Spleen (tissue), 11 donors: Measurements from ENCODE around the gene NOS1AP. TPM values are rescaled to one million over a fixed set of nuclear protein-coding genes. Genes with fewer than 3 reads are reported as not detected.

Experiments used
- DNase-seq: peaks from one replicate; pipeline ENCODE4 v3.0.0-alpha.2; 2020
- H3K27ac ChIP-seq, 8 donors: fragments of 200-600 bp; sonication (generic) in 7 of 8; 1 replicate in 4 of 8; 2 replicates in 4 of 8; pipeline versions ENCODE4 v1.5.0 to v1.8.0; 2016 to 2021; ENCODE audit warnings: inconsistent platforms in 4 of 8, mild to moderate bottlenecking in 4 of 8, moderate library complexity in 1 of 8
- H3K27me3 ChIP-seq, 7 donors: fragments of 200-600 bp; sonication (generic) in 6 of 7; replicated peaks in 1 of 7; 1 replicate in 4 of 7; 2 replicates in 3 of 7; pipeline versions ENCODE4 v1.5.0 to v1.8.0; 2016 to 2021; ENCODE audit warnings: inconsistent platforms in 3 of 7, mild to moderate bottlenecking in 1 of 7
- H3K36me3 ChIP-seq, 6 donors: fragments of 200-600 bp; sonication (generic) in 5 of 6; 1 replicate in 4 of 6; 2 replicates in 2 of 6; pipeline versions ENCODE4 v1.5.0 to v1.8.0; 2016 to 2021; ENCODE audit warnings: inconsistent platforms in 2 of 6
- H3K4me1 ChIP-seq, 6 donors: fragments of 200-600 bp; sonication (generic) in 5 of 6; 1 replicate in 3 of 6; 2 replicates in 3 of 6; pipeline versions ENCODE4 v1.5.0 to v1.8.0; 2016 to 2021; ENCODE audit warnings: inconsistent platforms in 3 of 6
- H3K4me3 ChIP-seq, 8 donors: fragments of 200-600 bp; sonication (generic) in 7 of 8; 1 replicate in 4 of 8; 2 replicates in 4 of 8; pipeline versions ENCODE4 v1.5.0 to v1.8.0; 2016 to 2021; ENCODE audit warnings: inconsistent platforms in 4 of 8, mild to moderate bottlenecking in 4 of 8, moderate library complexity in 2 of 8
- H3K9me3 ChIP-seq, 8 donors: fragments of 200-600 bp; sonication (generic) in 7 of 8; 1 replicate in 4 of 8; 2 replicates in 4 of 8; pipeline versions ENCODE4 v1.5.0 to v1.8.0; 2016 to 2021; ENCODE audit warnings: inconsistent platforms in 4 of 8
- CTCF ChIP-seq, 11 experiments: fragments of 200-600 bp in 7 of 11; fragments of 450-650 bp in 4 of 11; sonication (generic) in 4 of 11; IDR thresholded peaks in 8 of 11; conservative IDR thresholded peaks in 3 of 11; 1 replicate in 7 of 11; 2 replicates in 4 of 11; pipeline versions ENCODE4 v1.4.0 to v1.8.0; 2016 to 2021; ENCODE audit warnings: antibody characterized with exemption in 11 of 11, inconsistent platforms in 4 of 11, mild to moderate bottlenecking in 1 of 11
- POLR2A ChIP-seq, 3 donors: fragments of 450-650 bp; IDR thresholded peaks; one replicate each; pipeline ENCODE4 v1.5.1; 2017; ENCODE audit warnings: antibody characterized with exemption in 3 of 3, mild to moderate bottlenecking in 1 of 3
- POLR2AphosphoS5 ChIP-seq, 3 donors: sonication (generic); formaldehyde crosslinking; IDR thresholded peaks; one replicate each; pipeline ENCODE4 v1.5.1; 2017; ENCODE audit warnings: antibody characterized with exemption in 3 of 3
- WGBS, 5 donors: extraction: QIAGEN DNeasy Blood & Tissue Kit in 3 of 5; methylation state at CpG; one replicate each; pipeline versions ENCODE4 v1.1.5 to v1.1.7; 2013 to 2018; 5-methylcytosine and 5-hydroxymethylcytosine counted together
- intact Hi-C: fragments of 100-400 bp; cut with DNase I; formaldehyde crosslinking; loops from one replicate; pipeline ENCODE4 v1.15.0; 2023; ENCODE audit warnings: low total_unique reads
- polyA plus RNA-seq, 3 donors: library from polyadenylated mRNA; stranded (reverse); fragments of 200-250 nt; gene quantifications; one replicate each; pipeline ENCODE4 v1.2.1, GENCODE V29; 2013
- total RNA-seq, 7 donors: library from RNA; depleted of rRNA in 3 of 7; stranded (reverse); fragments of >200 nt in 3 of 7; fragmentation: NEBNext Ultra II Directional in 4 of 7; extraction: Animal tissue kit (Norgen Biotek cat#: 25700) in 4 of 7; gene quantifications; one replicate each; pipeline versions ENCODE4 v1.1.0 to v1.2.1, GENCODE V29; 2016 to 2021
- donor health status: healthy with polysubstance abuse.
- donor health status: DM: no; HTN: no; CAD: no; lungs with moderate emphysema.
- donor health status: DM: no; HTN: no; CAD: no.
- donor health status: Bipolar disorder and iron deficiency.
- donor health status: healthy.
- donor health status: DM: no; HTN: no; CAD: no.
- donor health status: DM: yes; HTN: yes; CAD: no.

NOS1AP gene
- total and polyA plus RNA-seq, 10 donors = 0.16 to 1.7 (median 0.60) TPM; not detected in 2

- 86 to 100% (median 87%) methylated on average over 3 of the region's 3 CpGs for WGBS, 5 donors
- Histone ChIP-seq H3K36me3 (no peaks in the 10 kb centered on the region), H3K27me3 (peaks cover 0 to 52% (median 5%) of the 10 kb centered on the region in 7 donors), H3K4me1 (peaks cover 0 to 5% (median 0%) of the 10 kb centered on the region in 6 donors), H3K27ac (no peak overlapping the region), H3K4me3 (no peak overlapping the region), H3K9me3 (no peaks in the 10 kb centered on the region)
- no peak for DNase-seq
- intact Hi-C loops = loop anchor here (5.0 kb wide), 1 partner anchor 340 kb away; no protein-coding TSS in a partner anchor
- TF ChIP-seq POLR2A (IDR thresholded peaks at IDR 0.05) (no peak), POLR2AphosphoS5 (IDR thresholded peaks at IDR 0.05) (no peak), CTCF (IDR thresholded peaks at IDR 0.05 in 8 of 11, conservative IDR thresholded peaks at IDR 0.05 in 3 of 11) (no peak)
These were observed 327.6 kb downstream of the NOS1AP start for GRCh38 chr1:162397039-162397448.

DNA sequence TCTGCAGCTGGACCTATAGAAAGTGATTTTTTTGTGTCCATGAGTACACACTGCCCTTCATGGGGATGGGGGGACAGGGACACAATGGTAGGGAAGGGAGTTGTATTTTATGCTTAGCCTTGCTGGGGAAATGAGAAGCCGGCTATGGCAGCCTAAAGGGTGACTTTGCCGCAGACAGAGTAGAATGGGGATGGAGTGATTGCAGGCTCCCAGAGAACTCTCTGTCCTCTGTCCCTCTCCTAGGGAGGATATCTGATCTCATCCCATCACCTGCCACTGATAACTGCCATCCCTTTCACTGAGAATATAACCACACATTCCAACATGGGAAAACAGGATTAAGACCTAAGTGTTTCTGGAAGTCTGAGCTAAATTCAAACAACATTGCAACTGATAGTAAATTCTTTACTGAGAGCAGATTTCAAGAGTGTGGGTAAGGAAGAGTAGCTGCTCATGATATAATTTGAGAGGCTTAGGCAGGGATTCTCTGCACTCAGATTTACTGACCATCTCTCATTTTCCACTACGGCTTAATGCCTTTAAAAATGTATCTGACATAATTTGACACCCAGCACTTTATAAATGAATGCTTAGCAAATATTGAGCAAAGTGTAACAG, 328.6 kb downstream of the NOS1AP start:
- TF ChIP-seq POLR2A (IDR thresholded peaks at IDR 0.05) (no peak), POLR2AphosphoS5 (IDR thresholded peaks at IDR 0.05) (no peak), CTCF (IDR thresholded peaks at IDR 0.05 in 8 of 11, conservative IDR thresholded peaks at IDR 0.05 in 3 of 11) (no peak)
- no peak for DNase-seq
- no peaks in the 10 kb centered on the region for H3K36me3 ChIP-seq
- WGBS, 5 donors = 66 to 88% (median 85%) methylated on average over 3 of the region's 3 CpGs
- no peaks in the 10 kb centered on the region for H3K4me1 ChIP-seq
- intact Hi-C loops = loop anchor here (5.0 kb wide), 1 partner anchor 341 kb away; no protein-coding TSS in a partner anchor
- H3K9me3 ChIP-seq = no peaks in the 10 kb centered on the region
- no peak overlapping the region for H3K4me3 ChIP-seq
- no peak overlapping the region for H3K27ac ChIP-seq
- H3K27me3 ChIP-seq = peaks cover 0 to 52% (median 5%) of the 10 kb centered on the region in 7 donors

DNA sequence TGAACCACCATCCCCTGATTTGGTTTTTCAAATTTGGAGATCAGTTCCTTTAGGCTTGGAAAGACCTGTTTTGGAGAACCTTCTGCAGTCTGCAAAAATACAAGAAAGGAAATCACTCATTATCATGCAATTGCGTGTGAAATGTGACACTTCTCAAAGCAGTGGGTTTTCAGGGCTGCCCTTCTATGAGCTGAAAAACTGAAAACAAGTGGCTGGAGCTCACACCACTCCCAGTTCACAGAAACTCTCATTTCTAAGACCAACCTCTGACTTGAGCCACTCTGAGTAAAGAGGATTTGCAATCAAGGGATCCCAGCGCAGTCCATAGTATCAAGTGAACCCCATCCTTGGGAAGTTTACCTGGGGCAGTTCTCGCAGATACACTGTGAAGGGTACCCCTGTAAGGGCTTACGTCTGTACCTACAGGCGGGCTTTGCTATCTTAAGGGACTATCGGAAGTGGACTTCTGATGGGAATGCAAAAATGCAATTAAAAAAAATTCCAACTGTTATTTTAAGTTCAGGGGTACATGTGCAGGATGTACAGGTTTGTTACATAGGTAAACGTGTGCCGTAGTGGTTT, 329.6 kb downstream of the NOS1AP start:
- Histone ChIP-seq H3K27ac (no peak overlapping the region), H3K9me3 (no peaks in the 10 kb centered on the region), H3K27me3 (peaks cover 0 to 52% (median 5%) of the 10 kb centered on the region in 7 donors), H3K4me3 (no peak overlapping the region), H3K4me1 (no peaks in the 10 kb centered on the region), H3K36me3 (no peaks in the 10 kb centered on the region)
- intact Hi-C loops = loop anchor here (5.0 kb wide), 1 partner anchor 342 kb away; no protein-coding TSS in a partner anchor
- 82 to 85% (median 83%) methylated on average over 8 of the region's 8 CpGs for WGBS, 5 donors
- TF ChIP-seq POLR2A (IDR thresholded peaks at IDR 0.05) = no peak
- TF ChIP-seq CTCF (IDR thresholded peaks at IDR 0.05 in 8 of 11, conservative IDR thresholded peaks at IDR 0.05 in 3 of 11) = no peak
- no peak for TF ChIP-seq POLR2AphosphoS5 (IDR thresholded peaks at IDR 0.05)
- no peak for DNase-seq

DNA sequence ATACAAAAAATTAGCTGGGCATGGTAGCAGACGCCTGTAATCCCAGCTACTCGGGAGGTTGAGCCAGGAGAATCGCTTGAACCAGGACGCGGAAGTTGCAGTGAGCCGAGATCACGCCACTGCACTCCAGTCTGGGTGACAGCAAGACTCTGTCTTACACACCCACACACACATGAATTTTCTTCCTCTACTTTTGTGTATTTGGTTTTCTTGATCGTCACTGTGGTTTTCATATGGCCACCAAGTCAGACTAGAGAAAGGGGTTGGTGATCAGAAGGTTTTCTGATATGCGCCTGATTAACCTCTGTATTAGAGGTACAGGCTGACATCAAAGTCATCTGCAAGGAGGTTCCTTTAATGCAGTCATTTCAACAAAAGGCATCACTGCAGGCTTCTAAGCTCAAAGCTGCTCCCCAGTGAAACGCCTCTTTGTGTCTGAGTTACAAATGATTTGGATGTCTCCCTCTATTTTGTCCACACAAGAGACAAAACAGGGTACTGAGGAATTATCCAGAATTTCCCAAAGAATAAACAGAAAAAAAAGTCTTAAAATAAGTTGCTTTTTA, 331.4 kb downstream of the NOS1AP start:
- TF ChIP-seq CTCF (IDR thresholded peaks at IDR 0.05 in 8 of 11, conservative IDR thresholded peaks at IDR 0.05 in 3 of 11) (no peak), POLR2AphosphoS5 (IDR thresholded peaks at IDR 0.05) (no peak), POLR2A (IDR thresholded peaks at IDR 0.05) (no peak)
- no peak for DNase-seq
- H3K36me3 ChIP-seq = no peaks in the 10 kb centered on the region
- H3K4me1 ChIP-seq = no peaks in the 10 kb centered on the region
- intact Hi-C loops = no loop called here
- peaks cover 0 to 44% (median 4%) of the 10 kb centered on the region in 7 donors for H3K27me3 ChIP-seq
- no peaks in the 10 kb centered on the region for H3K9me3 ChIP-seq
- no peak overlapping the region for H3K27ac ChIP-seq
- H3K4me3 ChIP-seq = no peak overlapping the region
- 85 to 93% (median 87%) methylated on average over 10 of the region's 10 CpGs for WGBS, 5 donors
